Eye (tissue), 1 donor: ENCODE measurements around the gene SPSB4.

Experiments
- DNase-seq: peaks from one replicate; pipeline ENCODE4 v3.0.0-alpha.2; 2015

Gene SPSB4

DNA sequence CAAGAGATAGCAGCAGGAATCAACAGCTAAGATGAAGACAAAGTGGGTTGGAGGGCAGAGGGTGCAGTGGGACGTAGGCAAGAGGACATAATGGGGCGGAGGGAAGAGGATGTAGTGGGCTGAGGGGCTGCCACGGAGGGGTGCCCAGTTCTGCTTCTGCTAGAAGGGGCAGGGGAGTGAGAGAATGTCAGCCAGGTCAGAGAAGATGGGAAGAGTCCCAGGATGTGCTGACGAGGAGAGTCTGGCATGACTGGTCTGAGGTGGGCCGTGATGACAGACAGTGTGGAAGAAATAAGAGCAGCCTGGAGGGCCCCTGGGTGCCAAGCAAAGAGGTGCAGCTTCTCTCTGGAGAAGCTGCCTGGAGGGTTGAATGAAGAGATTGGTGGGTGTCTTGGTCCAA lies 4.0 kb downstream of the SPSB4 start:
- no peak for DNase-seq

DNA sequence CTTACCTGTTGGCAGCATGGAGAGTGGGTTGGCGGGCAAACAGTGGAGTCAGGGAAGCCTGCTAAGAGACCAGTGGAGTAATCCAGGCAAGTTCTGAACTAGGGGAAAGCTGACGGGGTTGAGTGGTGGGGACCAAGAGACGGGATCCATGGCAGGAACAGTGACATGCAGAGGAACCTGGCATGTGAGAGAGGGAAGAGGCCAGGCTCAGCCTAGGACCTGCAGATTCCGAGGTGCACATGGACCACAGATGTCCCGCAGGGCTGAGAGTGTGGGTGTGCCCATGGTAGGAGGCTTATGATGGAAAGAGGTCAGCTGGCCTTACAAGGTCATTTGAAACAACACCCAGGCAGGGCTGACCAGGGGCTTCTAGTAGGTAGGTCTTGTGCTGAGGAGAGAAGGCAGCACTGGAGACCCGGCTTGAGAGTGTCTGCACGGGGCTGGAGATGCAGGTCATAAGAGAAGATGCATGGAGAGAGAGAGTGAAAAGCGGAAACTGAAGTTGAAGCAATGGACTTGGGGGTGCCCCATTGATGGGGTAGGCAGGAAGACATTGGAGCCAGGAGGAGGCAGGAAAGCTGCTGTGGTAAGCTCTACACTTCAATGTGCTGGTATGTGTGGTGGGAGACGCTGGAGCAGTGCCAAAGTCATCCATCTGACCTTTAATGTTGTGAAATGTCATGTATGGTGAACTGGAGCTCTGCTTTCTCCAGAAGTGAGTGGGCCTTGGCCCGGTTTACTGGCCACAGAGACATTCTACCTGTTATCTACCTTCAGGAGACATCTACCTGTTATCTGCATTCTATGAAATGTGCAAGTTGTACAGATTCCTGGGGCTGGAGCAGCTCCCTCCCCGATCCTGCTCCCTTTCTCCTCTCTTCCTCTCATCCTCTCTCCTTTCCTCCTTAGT lies 4.6 kb downstream of the SPSB4 start:
- no peak for DNase-seq

DNA sequence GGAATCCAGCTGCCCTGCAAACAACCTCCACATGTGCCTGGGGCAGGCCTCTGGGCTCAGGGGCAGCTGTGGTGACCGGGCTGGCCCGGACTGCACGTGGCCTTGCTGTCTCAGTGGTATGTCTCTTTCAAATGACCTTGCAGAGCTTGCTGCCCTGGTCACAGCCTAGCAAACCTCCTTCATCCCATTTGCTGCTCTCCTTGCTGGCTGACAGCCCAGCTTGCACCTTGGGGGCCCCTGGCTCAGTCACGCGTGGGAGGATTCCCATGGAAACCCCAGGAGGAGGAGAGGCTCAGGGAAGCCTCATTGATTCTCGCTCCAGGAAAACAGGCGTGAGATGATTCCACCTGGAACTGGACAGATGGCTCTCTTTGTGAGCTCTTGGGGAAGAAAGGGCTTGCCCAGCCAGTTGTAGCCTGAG lies 5.6 kb downstream of the SPSB4 start:
- peak; percentile 87 for DNase-seq

DNA sequence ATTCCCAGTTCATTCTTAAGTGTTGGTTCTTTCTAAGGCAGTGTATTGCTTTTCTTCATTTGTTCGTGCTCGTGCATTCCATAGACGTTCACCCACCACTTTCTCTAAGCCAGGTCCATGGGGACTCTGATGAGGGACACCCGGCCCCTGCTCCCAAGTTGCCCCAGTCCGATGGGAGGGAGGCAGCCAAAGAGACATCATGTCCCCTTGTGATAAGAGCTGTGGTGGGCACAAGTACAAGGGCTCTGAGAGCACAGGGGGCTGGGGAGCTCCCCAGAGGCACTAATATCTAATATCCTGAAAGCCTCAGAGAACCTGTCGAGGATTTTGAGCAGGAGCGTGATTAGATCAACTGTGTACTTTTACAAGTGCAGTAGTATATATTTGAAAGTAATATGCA lies 6.3 kb downstream of the SPSB4 start:
- peak; percentile 46 for DNase-seq

DNA sequence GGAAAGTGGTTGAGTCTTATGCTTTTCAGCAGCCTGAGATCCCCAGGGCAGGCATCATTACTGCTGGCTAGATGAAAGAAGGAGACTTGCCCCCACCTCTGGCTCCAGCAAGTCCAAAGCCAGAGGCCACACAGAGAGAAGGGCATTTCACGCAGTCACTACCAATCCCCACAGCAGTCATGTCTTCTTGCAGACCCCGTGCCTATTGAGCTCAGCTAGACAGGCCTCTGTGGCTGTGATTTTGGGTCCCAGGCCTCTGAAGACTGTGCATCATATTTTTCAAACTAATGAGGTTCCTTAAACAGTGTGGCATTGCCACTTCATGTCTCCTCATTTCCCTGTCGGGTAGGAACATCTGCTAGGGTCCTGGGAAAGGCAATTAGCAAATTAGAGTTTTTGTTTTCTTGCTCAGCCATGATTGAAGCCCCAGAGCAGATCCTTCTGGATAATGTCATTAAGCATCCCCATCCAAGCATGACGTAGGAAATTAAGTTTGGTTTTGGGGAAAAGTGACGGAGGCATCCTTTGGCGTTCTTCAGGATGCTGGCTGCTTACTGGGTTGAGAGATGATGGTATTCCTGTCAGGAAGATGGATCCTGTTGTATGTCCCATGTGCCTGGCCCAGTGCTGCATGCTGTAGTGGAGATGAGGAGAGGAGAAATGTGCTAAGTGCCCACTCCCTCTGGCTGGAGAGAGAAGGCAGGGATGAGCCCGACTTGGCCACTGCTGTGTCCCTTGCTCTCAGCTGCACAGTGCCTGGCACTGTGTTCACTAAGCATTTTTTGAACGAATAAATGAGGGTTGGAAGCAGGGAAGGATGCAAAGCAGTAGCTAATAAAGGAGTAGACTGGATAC lies 7.0 kb downstream of the SPSB4 start:
- DNase-seq, result peak; percentile 66

DNA sequence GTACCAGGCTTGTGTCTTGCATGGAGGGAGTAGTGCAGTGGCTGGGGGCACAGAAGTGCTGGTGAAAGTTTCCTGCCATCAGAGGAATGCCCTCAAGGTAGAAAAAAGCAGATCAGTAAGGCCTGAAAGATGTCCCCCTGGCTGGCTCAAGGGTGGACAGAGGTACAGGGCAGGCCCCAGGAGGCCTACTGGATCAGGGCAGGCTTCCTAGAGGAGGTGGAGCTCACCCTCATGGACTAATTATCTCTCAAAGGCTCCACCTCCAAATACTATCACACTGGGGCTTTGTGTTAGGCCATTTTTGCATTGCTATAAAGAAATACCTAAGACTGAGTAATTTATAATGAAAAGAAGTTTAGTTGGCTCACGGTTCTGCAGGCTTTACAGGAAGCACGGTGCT lies 7.8 kb downstream of the SPSB4 start:
- no peak for DNase-seq

DNA sequence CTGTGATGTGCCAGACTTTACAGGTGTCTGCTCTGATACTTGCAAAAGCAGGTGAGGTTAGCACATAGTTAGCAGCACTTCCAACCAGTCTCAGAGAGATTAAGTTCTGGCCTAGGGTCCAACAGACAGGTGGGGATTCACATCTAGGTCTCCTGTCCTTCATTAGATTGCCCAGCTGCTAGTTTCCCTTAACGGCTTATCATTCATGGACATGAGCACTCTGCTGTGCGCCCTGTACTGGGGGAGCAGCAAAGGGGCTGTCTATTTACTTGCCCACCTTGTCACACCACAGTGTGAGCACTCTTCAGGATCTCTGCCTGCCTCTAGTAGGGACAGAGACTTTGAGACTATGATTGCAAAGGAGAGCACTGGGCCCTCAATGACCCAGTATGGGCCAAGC lies 8.7 kb downstream of the SPSB4 start:
- DNase-seq, result no peak

DNA sequence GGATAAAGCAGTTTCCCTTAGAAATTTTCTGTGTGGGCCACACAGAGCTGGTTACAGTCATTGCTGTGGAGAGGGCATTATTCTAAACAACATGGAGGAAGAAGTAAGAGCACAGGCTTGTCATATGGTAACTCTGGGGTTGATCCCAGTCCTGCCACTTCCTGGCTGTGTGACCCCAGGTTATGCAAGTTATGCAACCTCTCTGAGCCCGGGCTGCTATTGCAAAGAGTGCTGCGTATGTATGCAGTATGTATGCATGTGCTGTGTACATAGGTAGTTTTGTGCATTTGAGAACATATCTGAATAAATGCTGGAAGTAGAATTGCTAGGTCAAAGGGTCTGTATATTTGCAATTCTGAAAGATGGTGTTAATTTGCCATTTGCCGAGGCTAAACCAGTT lies 9.2 kb downstream of the SPSB4 start:
- DNase-seq, result no peak

DNA sequence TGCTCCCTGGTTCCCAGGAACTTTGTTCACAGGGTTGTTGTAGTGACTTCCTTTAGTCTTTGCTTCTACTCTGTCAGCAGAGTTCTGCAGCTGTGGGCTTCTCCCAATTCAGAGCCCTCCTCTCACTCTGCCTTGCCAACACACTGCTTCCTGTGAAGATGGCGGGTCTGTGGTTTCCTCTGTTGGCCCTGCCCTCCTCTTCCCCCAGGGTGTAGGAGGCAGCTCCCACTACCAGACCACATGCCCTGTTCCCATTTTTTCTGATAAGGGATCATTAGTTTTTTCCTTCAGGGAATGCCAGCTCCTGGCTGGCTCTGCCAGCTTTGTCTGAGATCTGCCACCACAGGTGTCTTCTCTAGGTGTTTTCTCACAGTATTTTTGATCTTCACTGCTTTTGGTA lies 12.7 kb downstream of the SPSB4 start:
- no peak for DNase-seq

DNA sequence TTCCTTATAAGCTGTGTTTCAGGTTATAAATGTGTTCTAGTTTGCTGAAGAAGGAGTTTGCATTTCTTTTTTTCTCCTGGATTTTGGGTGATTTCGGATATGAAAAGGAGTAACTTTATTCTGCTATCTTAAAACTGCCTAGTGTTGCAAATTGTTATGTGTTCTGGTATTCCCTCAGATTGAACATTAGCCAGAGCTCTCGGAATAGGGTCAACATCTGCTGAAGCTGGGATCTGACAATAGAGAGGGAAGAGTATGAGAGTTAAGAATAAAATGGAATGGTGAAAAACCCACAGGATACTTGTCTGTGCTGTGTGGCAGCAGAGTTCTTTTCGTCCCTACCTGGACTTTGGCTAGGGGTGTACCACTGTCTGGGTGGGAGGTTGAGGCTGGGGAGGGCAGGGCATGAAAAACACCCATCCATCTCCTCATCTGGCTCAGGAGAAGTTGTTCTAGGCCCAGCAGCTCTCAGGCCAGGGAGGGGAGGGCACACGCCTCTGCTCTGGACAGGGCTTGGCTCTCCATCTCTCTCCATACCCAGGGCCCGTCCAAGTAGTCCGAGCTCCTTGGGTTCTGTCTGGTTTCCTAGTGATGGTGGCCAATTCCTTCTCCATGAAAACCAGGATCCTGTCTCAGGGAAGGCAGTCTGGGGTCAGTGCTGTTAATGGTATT lies 13.2 kb downstream of the SPSB4 start:
- DNase-seq, result no peak

DNA sequence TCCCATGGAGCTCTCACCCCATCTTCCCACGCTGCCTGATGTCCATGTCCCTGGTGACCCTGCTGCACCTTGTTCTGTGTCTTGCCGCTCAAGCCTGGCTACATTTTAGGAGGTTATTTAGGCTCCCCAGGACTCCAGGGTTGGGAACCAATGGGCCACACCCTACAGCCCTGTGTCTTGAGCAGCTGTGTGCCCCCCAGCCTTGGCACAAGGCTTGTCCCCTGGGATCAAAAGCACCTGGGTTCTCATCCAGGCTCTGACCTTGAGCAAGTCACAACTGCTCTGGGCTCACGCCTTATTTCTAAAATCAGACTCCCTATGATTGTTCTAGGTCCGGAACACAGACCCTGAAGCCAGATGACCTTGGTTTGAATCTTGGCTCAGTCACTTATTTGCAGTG lies 14.1 kb downstream of the SPSB4 start:
- DNase-seq, result no peak

DNA sequence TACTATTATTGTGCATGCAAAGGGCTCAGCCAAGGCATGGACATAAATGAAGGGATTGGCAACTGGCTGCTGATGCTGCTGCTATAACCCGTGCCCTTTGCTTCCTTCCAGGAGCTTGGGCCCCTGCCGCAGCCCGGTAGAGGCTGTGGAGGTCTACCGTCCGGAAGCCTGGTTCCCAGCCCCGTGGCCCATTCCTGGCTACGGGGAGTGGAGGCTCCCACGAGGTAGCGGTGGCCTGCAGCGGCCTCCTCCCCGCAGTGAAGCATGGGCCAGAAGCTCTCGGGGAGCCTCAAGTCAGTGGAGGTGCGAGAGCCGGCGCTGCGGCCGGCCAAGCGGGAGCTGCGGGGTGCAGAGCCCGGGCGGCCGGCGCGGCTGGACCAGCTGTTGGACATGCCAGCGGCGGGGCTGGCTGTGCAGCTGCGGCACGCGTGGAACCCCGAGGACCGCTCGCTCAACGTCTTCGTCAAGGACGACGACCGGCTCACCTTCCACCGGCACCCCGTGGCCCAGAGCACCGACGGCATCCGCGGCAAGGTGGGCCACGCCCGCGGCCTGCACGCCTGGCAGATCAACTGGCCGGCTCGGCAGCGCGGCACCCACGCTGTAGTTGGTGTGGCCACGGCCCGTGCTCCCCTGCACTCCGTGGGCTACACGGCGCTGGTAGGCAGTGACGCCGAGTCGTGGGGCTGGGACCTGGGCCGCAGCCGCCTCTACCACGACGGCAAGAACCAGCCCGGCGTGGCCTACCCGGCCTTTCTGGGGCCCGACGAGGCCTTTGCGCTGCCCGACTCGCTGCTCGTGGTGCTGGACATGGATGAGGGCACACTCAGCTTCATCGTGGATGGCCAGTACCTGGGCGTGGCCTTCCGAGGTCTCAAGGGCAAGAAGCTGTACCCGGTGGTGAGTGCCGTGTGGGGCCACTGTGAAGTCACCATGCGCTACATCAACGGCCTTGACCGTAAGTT lies 15.0 kb downstream of the SPSB4 start:
- no peak for DNase-seq

DNA sequence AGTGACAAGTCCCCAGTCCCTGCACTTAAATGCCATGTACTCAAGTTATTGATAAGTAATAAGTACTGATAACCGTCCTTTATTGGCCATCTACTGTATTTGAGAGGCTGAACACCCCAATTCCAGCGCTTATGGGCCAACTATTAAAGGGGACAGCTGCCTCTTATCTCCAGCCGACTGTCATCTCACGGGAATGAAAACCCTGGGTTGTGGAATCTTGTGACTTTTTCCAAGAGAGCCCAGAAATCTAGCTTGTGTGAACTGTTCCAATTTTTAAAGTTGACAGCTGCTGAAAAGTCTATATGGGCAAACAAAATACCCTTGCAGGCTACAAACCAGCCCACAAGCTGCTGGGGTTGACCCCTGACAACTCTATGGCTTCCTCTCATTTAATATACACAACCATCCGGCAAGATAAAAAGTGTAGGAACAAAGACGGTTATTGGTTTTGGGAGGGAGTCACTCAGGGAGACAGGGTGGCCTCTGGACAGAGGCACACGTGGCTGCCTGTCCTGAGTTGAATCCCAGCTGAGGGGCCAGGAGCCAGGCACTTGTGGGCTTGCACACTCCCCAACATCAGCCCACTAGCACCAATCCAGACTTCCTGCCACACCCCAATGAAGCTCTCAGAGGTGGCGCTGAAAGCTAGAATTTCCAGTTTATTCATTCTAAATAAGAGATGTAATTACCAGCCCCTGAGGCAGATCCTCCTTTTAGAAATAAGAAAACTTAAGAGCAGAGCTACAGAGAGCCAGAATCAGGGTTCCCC lies 16.2 kb downstream of the SPSB4 start:
- no peak for DNase-seq

DNA sequence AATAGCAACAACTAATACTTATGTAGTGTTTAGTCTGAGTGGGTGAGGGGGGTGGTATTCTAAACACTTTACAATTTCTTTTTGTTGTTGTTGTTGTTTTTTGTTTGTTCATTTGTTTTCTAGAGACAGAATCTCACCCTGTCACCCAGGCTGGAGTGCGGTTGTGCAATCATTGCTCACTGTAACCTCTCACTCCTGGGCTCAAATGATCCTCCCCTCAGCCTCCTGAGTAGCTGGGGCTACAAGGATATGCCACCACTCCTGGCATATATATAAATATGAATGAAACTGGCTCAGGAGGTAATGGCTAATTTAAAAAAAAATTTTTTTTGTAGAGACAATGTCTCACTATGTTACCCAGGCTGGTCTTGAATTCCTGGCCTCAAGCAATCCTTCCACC lies 19.1 kb downstream of the SPSB4 start:
- no peak for DNase-seq

DNA sequence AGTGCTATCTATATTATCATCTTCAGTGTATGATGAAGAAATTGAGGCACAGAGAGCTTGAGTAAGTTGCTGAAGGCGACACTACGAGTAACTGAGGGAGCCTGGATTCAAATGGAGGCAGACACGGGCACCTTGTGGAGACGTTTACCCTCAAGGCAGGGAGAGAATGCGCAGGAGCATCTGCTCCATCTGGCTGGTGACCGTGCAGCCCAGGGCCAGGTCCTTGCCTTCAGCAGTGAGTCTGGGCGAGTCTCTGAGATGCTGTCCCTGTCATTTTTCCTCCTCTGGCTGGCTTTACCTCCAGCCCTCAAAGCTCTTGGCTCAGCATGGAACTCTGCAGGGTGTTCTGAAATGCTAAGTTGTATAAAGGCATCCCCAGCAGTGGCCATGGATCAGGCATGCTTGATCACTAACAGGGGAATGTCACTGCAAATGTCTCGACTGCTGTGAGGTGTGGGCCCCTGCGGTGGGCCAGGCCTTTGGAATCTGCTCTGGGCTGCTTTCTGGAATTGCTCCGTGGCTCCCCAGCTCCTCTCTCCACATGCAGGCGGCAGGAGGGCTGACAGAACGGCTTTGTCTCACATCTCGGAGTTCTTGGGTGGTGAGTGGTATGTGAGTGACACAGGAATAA lies 19.7 kb downstream of the SPSB4 start:
- DNase-seq, result peak; percentile 64

DNA sequence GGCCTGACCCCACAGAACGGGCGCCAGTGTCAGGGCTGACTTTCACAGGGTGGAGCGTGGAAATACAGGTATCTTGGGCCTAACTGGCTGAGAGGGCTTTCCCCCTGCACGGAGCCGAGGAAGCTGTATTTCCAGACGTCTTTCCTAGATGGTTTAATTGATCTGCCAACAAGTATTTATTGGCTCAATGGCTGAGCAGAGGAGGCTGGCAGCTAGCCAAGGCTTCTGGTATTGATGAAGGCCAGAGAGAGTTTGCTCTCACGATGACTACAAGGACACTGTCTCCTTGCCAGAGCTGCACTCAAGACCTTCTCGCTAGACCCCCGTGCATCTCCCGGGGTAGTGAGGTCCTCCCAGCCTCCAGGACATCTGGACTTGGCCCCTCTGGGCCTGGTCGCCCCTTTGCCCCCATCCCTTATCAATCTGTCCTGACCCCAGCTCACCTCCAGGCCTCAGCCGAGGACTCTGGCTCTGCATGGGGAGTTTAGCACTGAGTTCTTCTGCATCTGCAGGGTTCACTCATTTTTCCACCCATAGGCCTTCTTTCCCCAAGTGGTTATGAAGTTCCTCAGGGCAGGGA lies 20.6 kb downstream of the SPSB4 start:
- DNase-seq, result peak; percentile 60

DNA sequence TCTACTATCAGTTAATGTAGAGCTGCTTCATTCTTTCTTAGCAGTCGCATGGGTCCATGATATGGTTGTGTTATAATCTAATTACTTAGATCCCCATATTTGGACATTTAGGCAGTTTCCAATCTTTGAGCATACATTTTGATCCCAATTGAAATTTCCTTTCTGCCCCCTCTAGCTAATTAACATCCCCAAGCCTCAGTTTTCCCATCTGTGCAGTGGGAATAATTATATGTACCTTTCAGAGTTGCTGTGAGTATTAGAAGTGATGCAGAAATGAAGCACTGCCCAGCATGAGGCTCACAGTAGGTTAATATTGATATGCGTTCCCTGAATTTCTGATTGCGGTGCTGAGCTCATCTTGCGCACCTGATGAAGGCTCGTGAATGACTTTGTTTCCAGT lies 21.8 kb downstream of the SPSB4 start:
- no peak for DNase-seq

DNA sequence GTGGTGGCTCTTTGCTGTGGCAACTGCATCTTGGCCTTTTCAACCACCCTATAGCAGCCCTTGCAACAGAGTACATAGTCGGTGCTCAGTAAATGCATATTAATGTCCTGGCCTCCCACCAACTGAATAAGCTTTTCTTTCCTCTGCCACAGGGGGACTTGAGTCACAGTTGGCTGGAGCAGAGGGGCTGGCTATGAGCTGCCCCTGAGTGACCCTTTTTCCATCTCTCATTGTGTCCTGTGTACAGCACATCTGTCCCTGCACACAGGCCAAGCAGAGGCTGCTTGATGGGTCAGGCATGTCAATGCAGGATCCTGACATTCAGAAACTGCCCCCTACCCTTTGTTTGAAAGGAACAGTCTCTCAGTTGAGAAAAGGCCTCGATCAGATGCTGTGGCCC lies 22.4 kb downstream of the SPSB4 start:
- DNase-seq, result no peak

DNA sequence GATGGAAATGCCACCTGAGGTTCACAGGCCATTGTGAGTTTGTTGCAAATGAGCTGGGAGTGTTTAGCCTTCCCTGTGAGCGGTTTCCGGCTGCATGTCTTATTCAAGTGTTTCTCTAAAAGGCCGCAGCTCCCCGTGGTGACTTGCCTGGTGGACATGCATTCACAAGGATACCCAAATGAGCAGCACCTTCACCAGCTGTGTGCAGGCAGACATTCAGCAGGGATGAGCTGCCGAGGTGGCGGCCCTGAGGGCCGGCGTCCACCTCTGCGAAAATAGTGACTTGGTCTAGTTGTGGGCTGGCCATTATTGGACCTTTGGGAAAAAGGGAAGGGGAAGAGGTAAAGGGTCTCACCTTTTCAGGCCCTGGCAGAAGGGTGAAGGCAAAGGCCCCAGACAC lies 23.4 kb downstream of the SPSB4 start:
- peak; percentile 36 for DNase-seq

DNA sequence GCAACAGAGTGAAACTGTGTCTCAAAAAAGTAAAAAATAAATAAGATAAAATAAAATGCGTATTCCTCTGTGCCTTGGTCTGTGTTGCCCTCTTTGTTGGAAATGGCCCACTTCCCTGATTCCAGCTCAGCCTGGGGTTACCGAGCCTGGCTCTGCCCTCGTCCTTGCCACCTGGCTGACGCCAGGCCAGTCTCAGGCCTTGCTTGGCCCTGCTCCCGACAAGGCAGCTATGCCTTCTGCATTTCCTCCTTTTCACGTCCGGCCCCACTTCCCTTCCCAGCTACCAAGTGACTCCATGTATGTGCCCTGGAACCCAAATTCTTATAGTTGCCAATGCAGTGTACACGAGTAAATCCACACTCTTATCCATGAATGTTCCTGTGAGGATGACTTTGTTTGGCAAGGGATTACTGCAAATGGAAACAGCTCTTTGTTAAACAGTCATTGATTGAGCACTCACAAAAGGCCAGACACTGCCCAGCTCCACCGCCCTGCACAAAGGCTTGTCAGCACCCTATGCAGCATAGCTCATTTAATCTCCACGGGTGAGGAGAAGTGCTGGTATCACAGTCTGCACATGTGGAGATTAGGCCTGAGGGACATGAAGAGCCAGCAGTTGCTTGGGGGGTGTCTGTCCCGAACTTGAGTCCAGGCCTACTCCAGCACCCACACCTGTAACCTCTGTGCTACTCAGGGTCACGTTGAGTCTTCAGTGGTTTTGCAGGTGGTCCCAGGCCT lies 25.1 kb downstream of the SPSB4 start:
- peak; percentile 74 for DNase-seq
